HFFc6 (cell line): ENCODE data around the gene TMEM174. TPM values are rescaled to one million over a fixed set of nuclear protein-coding genes. Genes with fewer than 3 reads are reported as not detected.

Source experiments
- DNase-seq: peaks from one replicate; pipeline ENCODE4 v3.0.0-alpha.2; 2018
- H3K27ac Mint-ChIP-seq: 2 replicates; pipeline ENCODE4 v1.8.0; 2020; ENCODE audit warnings: mild to moderate bottlenecking, mixed read lengths
- H3K27me3 Mint-ChIP-seq: 2 replicates; pipeline ENCODE4 v1.8.0; 2021; ENCODE audit warnings: mild to moderate bottlenecking, moderate library complexity, mixed read lengths; ENCODE audit not compliant: insufficient read depth
- H3K36me3 Mint-ChIP-seq: 2 replicates; pipeline ENCODE4 v1.8.0; 2021; ENCODE audit warnings: low read depth, mixed read lengths
- H3K4me1 Mint-ChIP-seq: 2 replicates; pipeline ENCODE4 v1.8.0; 2020; ENCODE audit warnings: low read depth, mixed read lengths
- H3K4me3 Mint-ChIP-seq: 2 replicates; pipeline ENCODE4 v1.8.0; 2020; ENCODE audit warnings: mild to moderate bottlenecking, moderate library complexity, mixed read lengths
- H3K9me3 Mint-ChIP-seq: 2 replicates; pipeline ENCODE4 v1.8.0; 2020; ENCODE audit warnings: mild to moderate bottlenecking, mixed read lengths
- total RNA-seq, 6 experiments: library from RNA; stranded (reverse); fragmentation: NEBNext Ultra II Directional; extraction: Animal tissue kit (Norgen Biotek cat#: 25700); gene quantifications; 2 replicates in 1 of 6; 3 replicates in 5 of 6; pipeline ENCODE4 v1.2.3, GENCODE V29; 2021
- TF ChIP-seq, protein P1 (sequence below): fragments of 200-600 bp; sonication (generic); IDR thresholded peaks from 2 replicates; pipeline ENCODE4 v1.5.0; 2021; ENCODE audit warnings: antibody characterized with exemption, mild to moderate bottlenecking

Gene TMEM174
- total RNA-seq, 6 experiments from 2014 or later = not detected

DNA sequence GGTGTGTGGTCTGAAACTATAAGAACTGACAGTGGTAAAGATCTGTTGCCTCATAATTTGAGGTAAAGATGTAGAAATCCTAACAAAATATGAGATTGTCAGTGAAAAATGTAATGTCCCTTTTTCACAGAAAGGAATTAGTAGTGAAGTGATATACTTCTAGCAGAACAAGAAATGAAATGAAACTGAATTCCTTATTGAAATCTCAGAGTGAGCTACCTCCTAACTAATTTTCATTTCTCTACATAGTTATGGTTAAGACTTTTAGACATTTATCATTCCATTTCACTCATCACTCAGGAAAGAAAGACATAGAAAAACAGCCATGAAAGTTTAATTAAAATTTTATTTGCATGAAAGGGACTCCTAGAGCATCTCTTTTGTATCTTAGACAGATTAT is 48.7 kb downstream of the TMEM174 start:
- H3K27ac Mint-ChIP-seq = no peak overlapping the region
- H3K9me3 Mint-ChIP-seq = no peaks in the 10 kb centered on the region
- no peaks in the 10 kb centered on the region for H3K36me3 Mint-ChIP-seq
- H3K4me3 Mint-ChIP-seq = no peak overlapping the region
- peaks cover 2% of the 10 kb centered on the region; the same call in 1 of the 2 replicates for H3K4me1 Mint-ChIP-seq
- no peak for DNase-seq
- TF ChIP-seq, protein P1, sequence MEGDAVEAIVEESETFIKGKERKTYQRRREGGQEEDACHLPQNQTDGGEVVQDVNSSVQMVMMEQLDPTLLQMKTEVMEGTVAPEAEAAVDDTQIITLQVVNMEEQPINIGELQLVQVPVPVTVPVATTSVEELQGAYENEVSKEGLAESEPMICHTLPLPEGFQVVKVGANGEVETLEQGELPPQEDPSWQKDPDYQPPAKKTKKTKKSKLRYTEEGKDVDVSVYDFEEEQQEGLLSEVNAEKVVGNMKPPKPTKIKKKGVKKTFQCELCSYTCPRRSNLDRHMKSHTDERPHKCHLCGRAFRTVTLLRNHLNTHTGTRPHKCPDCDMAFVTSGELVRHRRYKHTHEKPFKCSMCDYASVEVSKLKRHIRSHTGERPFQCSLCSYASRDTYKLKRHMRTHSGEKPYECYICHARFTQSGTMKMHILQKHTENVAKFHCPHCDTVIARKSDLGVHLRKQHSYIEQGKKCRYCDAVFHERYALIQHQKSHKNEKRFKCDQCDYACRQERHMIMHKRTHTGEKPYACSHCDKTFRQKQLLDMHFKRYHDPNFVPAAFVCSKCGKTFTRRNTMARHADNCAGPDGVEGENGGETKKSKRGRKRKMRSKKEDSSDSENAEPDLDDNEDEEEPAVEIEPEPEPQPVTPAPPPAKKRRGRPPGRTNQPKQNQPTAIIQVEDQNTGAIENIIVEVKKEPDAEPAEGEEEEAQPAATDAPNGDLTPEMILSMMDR = no peak
- peaks cover 1% of the 10 kb centered on the region; the same call in 1 of the 2 replicates for H3K27me3 Mint-ChIP-seq

- no peak overlapping the region for H3K4me3 Mint-ChIP-seq
- H3K27me3 Mint-ChIP-seq = peaks cover 1% of the 10 kb centered on the region; the same call in 1 of the 2 replicates
- H3K9me3 Mint-ChIP-seq = no peaks in the 10 kb centered on the region
- H3K36me3 Mint-ChIP-seq = no peaks in the 10 kb centered on the region
- TF ChIP-seq, protein P1 = no peak
- H3K27ac Mint-ChIP-seq = no peak overlapping the region
- DNase-seq = no peak
- H3K4me1 Mint-ChIP-seq = no peaks in the 10 kb centered on the region; the same call in 1 of the 2 replicates
Measured at GRCh38 chr5:73222173-73222572, 49.2 kb downstream of the TMEM174 start.

Other genes starting within 250 kb of the TMEM174 start
- 10 to 100 TPM; 16.6 to 24.8 (median 19.2) TPM for gene FCHO2, start 217.2 kb upstream of the TMEM174 start, total RNA-seq
- gene TMEM171, start 52.6 kb upstream of the TMEM174 start, total RNA-seq = 1 to 10 TPM; 1.1 to 2.1 (median 1.4) TPM